Right lung (tissue), 5 donors: ENCODE data around the gene EFCAB5. TPM values are rescaled to one million over a fixed set of nuclear protein-coding genes. Genes with fewer than 3 reads are reported as not detected.
"Not testable (repeated sequence)": the region's sequence is repeated elsewhere in the genome, so short reads cannot be mapped to it uniquely, and the experiment has no call there.

Experiments
- DNase-seq, 2 donors: peaks; one replicate each; pipeline ENCODE4 v3.0.0-alpha.2; 2013
- polyA plus RNA-seq, 5 donors: library from polyadenylated mRNA; unstranded; fragments of 120-200 nt; gene quantifications; one replicate each; pipeline versions ENCODE4 v1.2.1 to v1.2.3, GENCODE V29; 2013; ENCODE audit warnings: inconsistent platforms in 1 of 5, low replicate concordance in 1 of 5; ENCODE audit not compliant: insufficient read length in 5 of 5, insufficient read depth in 1 of 5

Gene EFCAB5
- polyA plus RNA-seq, 5 donors = 0.96 to 2.2 (median 1.3) TPM

GRCh38 chr17:29933379-29933778 lies 8.1 kb upstream of the EFCAB5 start:
- DNase-seq = no peak

- DNase-seq = not testable (repeated sequence)
Measured at GRCh38 chr17:29935909-29936308, 5.5 kb upstream of the EFCAB5 start.

DNA sequence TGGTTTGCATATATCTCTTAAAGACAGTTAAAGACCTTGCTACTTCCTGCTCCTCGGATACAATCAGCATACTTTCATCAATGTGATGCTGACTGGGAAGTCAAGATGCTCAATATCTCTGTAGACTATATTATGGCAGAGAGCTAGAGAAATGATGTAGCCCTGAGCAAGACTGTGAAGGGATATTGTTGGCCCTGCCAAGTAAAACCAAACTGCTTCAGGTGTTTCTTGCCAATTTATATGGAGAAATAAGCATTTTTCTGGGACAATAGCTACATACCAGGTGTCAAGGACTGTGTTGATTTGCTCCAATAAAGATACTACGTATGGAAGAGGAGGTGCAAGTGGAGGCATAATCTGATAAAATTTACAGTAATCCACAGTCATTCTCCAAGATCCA lies 4.7 kb upstream of the EFCAB5 start:
- DNase-seq = no peak

DNA sequence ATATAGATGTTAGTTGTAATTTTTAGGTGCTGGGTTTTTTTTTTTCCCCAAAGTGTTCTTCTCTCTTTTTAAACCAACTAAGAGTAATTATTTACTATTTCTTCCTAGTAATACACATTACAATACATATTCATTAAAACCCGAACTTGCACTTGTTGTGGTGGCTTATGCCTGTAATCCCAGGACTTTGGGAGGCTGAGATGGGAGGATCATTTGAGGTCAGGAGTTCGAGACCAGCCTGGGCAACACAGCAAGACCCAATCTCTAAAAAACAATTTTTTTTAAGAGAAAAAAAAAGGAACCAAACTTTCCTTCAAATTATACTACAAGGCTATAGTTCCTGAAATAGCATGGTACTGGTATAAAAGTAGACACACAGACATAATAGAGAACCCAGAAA lies 3.8 kb downstream of the EFCAB5 start:
- no peak for DNase-seq

- no peak for DNase-seq
Measured at GRCh38 chr17:29948448-29949215, 7.2 kb downstream of the EFCAB5 start.

DNA sequence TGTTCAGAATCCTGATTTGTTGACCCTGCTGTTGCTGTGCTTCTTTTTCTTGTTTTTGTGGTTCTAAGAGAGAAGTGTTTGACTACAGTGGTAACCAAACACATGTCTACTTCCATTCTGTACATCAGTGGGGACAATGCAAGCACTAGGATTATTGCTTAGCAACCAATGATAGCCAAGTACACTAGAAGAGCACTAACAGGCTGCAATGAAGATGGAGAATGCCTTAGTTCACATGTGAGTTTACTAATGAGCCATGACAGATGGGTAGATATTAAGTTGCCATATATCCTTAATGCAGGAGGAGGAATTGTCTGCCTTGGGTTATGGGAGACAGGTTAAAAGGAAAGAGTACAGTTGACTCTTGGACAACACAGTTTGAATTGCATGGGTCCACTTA lies 8.3 kb downstream of the EFCAB5 start:
- DNase-seq = no peak

GRCh38 chr17:29954405-29954804 lies 13.0 kb downstream of the EFCAB5 start:
- no peak for DNase-seq

DNA sequence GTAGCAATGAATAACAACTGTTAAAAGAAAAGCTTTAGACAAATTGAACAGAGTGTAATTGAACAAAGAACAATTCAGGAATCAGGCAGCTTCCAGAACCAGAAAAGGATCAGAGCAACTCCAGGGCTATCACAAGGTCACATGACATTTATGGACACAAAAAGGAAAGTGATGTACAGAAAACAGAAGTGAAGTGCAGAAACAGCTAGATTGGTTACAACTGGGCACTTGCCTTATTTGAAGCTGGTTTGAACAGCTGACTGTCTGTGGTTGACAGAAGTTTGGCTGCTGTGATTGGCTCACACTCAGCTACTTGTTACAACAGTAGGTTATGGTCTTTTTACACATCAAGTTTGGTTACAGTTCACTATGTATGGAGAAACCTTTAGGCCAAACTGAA lies 14.8 kb downstream of the EFCAB5 start:
- DNase-seq = no peak

GRCh38 chr17:29957488-29957887 lies 16.1 kb downstream of the EFCAB5 start:
- not testable (repeated sequence) for DNase-seq

DNA sequence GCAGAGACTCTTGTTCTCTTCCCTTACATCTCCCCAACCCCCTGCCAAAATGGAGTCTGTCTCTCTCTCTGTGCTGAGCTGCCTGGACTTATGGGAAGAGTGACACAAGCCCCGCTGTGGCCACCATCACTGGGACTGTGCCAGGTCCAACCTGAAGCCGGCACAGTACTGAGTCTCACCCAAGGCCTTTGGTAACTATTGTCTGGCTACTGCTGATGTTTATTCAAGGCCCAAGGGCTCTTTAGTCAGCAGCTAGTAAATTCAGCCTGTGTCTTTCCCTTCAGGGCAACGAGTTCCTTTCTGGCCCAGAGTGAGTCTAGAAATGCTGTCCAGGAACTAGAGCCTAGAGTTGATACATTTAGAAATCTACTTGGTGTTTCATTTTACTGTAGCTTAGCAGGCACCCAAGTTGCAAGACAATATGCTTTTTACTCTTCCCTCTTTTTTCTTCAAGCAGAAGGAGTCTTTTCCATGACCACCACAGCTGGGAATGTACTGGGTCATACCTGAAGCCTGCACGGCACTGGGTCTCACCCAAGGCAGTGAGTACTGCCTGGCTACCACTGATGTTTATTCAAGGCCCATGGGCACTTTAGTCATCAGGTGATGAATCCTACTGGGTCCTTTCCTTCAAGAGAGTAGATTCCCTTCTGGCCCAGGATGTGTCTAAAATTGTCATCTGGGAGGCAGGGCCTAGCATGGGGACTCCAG lies 17.7 kb downstream of the EFCAB5 start:
- no peak for DNase-seq

- no peak for DNase-seq
Measured at GRCh38 chr17:29959658-29960337, 18.4 kb downstream of the EFCAB5 start.

DNA sequence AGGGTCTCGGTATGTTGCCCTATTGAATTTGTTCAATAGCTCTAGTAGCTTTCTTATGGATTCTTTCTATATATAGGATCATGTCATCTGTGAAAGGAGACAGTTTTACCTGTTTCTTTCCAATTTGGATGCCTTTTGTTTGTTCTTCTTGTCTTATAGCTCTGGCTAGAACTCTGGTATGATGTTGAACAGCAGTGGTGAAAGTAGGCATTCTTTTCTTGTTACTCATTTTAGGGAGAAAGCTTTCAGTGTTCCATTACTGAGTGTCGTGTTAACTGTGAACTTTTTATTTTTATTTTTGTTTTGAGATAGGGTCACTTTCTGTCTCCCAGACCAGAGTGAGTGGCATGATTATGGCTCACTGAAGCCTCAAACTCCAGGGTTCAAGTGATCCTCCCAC lies 21.2 kb downstream of the EFCAB5 start:
- no peak for DNase-seq

DNA sequence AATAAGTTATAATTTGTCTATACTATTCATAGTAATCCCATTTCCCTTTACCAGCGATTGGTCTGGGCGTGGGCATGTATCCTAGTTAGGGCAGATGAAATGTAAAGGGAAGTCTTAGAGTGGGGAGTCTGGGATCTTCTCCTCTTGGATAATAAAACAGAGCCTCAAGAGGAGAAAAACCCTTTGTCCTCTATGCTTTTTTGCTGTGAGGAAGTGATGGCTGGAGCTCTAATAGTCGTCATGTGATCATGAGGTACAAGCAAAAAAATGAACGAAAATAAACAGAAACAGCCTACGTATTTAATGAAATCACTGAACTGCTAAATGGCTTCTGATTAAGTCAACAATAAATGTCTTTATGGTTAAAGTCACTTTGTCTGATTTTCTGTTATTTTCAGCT lies 26.8 kb downstream of the EFCAB5 start:
- no peak for DNase-seq

- DNase-seq = no peak
Measured at GRCh38 chr17:29972277-29972676, 30.8 kb downstream of the EFCAB5 start.

DNA sequence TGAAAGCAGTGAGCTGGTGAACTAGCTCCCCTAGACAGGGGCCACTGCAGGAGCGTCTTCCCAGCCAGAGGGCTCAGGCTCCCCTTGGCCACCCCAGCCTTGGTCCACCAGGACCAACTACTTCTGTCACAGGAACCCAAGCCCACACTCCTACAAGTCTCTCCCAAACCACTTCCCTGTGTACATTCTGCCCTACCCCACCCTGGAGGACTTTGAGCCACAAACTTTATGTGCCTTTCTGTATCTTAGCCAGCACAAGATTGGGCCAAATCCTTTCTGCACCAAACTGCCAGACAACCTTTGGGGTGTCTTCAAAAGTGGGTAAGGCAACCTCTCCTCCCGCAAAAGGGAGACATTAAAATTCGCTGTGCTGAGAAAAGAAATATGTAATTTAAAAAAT lies 31.6 kb downstream of the EFCAB5 start:
- no peak for DNase-seq

DNA sequence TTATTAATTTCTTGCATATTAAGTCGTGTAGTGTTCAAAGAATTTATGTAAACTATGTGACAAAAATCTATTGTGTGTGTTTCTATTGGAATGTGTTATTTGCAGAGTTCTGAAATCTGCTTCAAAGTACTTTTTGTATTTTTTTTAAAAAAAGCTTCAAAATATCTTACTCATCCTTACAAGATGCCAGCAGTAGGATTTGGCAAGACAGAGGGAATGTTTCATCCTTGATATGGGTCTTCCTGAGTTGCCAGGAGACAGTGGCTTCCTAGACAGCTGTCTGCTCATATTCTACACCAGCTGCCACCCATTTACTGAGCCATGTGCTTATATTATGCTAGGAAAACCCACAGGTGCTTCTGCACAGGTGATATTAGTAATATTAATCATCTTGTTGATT lies 36.4 kb downstream of the EFCAB5 start:
- DNase-seq = no peak

- DNase-seq = no peak
Measured at GRCh38 chr17:29980261-29980660, 38.8 kb downstream of the EFCAB5 start.

- DNase-seq = no peak
Measured at GRCh38 chr17:29982991-29983653, 41.7 kb downstream of the EFCAB5 start.

- no peak for DNase-seq
Measured at GRCh38 chr17:29996458-29996857, 55.0 kb downstream of the EFCAB5 start.

DNA sequence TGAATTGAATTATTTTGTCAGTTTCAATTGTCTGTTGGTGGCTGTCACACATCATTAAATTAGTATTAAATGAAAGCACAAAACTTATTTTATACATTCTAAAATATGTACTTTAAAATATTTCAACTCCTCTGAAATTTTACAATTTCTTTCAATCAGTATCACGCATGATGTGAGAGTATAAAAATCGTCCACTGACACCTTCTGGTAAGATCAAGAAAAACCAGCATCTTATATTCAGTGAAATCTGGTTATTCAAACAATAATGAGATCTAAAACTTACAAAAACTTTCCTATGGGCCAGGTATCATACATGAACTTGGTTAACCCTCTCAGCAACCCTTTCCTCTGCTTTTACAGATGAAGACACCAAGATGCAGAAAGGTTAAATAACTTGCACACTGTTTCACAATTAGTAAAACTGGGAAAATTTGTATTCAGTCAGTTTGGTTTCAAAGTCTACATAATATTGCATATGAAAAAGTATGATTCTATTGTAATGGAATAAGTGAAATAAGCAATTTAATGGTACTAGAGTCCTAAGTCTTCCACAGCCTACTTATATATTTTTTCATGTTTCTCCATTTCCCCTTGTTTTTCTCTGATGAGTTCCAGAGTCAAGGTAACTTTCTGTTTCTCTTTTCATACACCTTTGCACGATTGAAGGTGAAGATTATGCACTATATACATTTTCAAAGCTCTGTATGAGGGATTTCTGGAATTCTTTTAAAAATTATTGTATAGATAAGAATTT lies 58.7 kb downstream of the EFCAB5 start:
- no peak for DNase-seq

DNA sequence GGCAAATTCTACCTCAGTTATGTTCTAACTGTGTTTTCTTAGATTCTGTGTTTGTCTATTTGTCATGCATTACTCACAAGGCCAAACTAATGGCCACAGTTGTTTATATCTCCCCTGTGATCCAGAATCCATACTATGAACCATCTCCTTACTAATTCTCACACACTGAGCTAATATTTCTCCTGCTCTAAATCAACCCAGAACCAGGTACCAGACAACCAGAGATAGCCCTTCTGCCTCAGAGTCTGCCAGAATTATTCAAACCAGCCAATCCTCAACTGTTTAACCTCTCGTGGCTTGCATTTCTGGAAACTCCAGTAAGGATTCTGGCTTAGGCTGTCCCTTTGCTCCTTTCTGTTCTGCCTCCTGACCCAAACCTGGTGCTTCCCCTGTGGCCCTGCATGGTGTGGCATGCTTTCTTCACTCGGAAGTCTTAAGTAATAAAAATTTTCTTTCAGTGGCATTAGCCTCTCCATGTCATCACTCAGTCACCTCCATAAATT lies 59.4 kb downstream of the EFCAB5 start:
- no peak for DNase-seq
